GM23248 (cell line): Measurements from ENCODE around the gene TOR2A. TPM values are rescaled to one million over a fixed set of nuclear protein-coding genes. Genes with fewer than 3 reads are reported as not detected.

Experiments
- DNase-seq: peaks from one replicate; pipeline ENCODE4 v3.0.0-alpha.2; 2015
- H2AFZ ChIP-seq: fragments of 200-600 bp; sonication (generic); 2 replicates; pipeline ENCODE4 v1.6.1; 2016; ENCODE audit warnings: antibody characterized with exemption
- H3F3A ChIP-seq: fragments of 200-600 bp; sonication (generic); 2 replicates; pipeline ENCODE4 v1.6.1; 2016; ENCODE audit warnings: mild to moderate bottlenecking, antibody characterized with exemption, mixed run types; ENCODE audit not compliant: insufficient read depth
- H3K27ac ChIP-seq: fragments of 200-600 bp; sonication (generic); 2 replicates; pipeline ENCODE4 v1.5.1; 2016; ENCODE audit warnings: mild to moderate bottlenecking
- H3K27me3 ChIP-seq: fragments of 200-600 bp; sonication (generic); replicated peaks from 2 replicates; pipeline ENCODE4 v1.6.1; 2016; ENCODE audit warnings: mild to moderate bottlenecking; ENCODE audit not compliant: insufficient read depth
- H3K36me3 ChIP-seq: fragments of 200-600 bp; sonication (generic); 2 replicates; pipeline ENCODE4 v1.6.1; 2016; ENCODE audit warnings: low read depth, mild to moderate bottlenecking
- H3K4me1 ChIP-seq: fragments of 200-600 bp; sonication (generic); 2 replicates; pipeline ENCODE4 v1.6.1; 2016; ENCODE audit warnings: mild to moderate bottlenecking; ENCODE audit not compliant: insufficient read depth
- H3K4me2 ChIP-seq: fragments of 200-600 bp; sonication (generic); one replicate; pipeline ENCODE4 v1.6.1; 2016; ENCODE audit warnings: mild to moderate bottlenecking; ENCODE audit not compliant: unreplicated experiment
- H3K4me3 ChIP-seq: fragments of 200-600 bp; sonication (generic); 2 replicates; pipeline ENCODE4 v1.5.1; 2016; ENCODE audit warnings: mild to moderate bottlenecking
- H3K79me2 ChIP-seq: fragments of 200-600 bp; sonication (generic); 2 replicates; pipeline ENCODE4 v1.6.1; 2016; ENCODE audit warnings: mild to moderate bottlenecking; ENCODE audit not compliant: insufficient read depth
- H3K9ac ChIP-seq: fragments of 200-600 bp; sonication (generic); 2 replicates; pipeline ENCODE4 v1.6.1; 2016; ENCODE audit warnings: mild to moderate bottlenecking
- H3K9me2 ChIP-seq: fragments of 200-600 bp; sonication (generic); 2 replicates; pipeline ENCODE4 v1.6.1; 2016; ENCODE audit warnings: mixed run types, mild to moderate bottlenecking, moderate library complexity; ENCODE audit not compliant: insufficient read depth
- H3K9me3 ChIP-seq: fragments of 200-600 bp; sonication (generic); one replicate; pipeline ENCODE4 v1.6.1; 2017; ENCODE audit warnings: low read depth
- H4K20me1 ChIP-seq: fragments of 200-600 bp; sonication (generic); 2 replicates; pipeline ENCODE4 v1.6.0; 2016; ENCODE audit not compliant: insufficient read depth
- EZH2 ChIP-seq: fragments of 200-600 bp; sonication (generic); IDR thresholded peaks from 2 replicates; pipeline ENCODE4 v1.6.1; 2018; ENCODE audit warnings: antibody characterized with exemption, mild to moderate bottlenecking; ENCODE audit not compliant: insufficient read depth, poor library complexity, severe bottlenecking
- EZH2phosphoT487 ChIP-seq: fragments of 200-600 bp; sonication (generic); IDR thresholded peaks from 2 replicates; pipeline ENCODE4 v1.6.1; 2018; ENCODE audit warnings: antibody characterized with exemption, moderate library complexity, mild to moderate bottlenecking, low read depth; ENCODE audit not compliant: insufficient read depth
- WGBS, 2 experiments: methylation state at CpG; one replicate each; pipeline ENCODE4 v1.1.6; 2015 to 2017; ENCODE audit warnings: low lambda C conversion rate in 2 of 2, low coverage in 1 of 2; ENCODE audit errors: missing lambda C conversion rate in 2 of 2; 5-methylcytosine and 5-hydroxymethylcytosine counted together
- in situ Hi-C: fragments of 300-500 bp; cut with MboI; formaldehyde crosslinking; loops from 2 replicates; pipeline ENCODE4 v1.15.0; 2020
- polyA plus RNA-seq: library from polyadenylated mRNA; unstranded; fragments of >200 nt; fragmentation: Nextera tagmentation; extraction: Ambion mirVana; gene quantifications from 2 replicates; pipeline ENCODE4 v1.2.1, GENCODE V29; 2016
- total RNA-seq: library from RNA; depleted of rRNA; stranded (reverse); fragments of >200 nt; shearing (Covaris generic); gene quantifications from 2 replicates; pipeline ENCODE4 v1.2.3, GENCODE V29; 2014

Gene TOR2A
- total and polyA plus RNA-seq, 2 experiments from 2014 or later = 9.0 to 9.2 TPM

- TF ChIP-seq EZH2 = no peak
- TF ChIP-seq EZH2phosphoT487 = no peak
- Histone ChIP-seq H3F3A (peaks cover 16% of the 10 kb centered on the region; the same call in 1 of the 2 replicates), H3K4me3 (no peak overlapping the region), H3K9ac (no peak overlapping the region), H4K20me1 (no peaks in the 10 kb centered on the region), H2AFZ (no peak overlapping the region), H3K4me2 (no peak overlapping the region), H3K27me3 (no peaks in the 10 kb centered on the region), H3K36me3 (0 out of 2 replicates have a peak, but pooled peaks cover 4% of the 10 kb centered on the region), H3K9me2 (no peaks in the 10 kb centered on the region), H3K27ac (no peak overlapping the region), H3K4me1 (peaks cover 14% of the 10 kb centered on the region), H3K9me3 (no peaks in the 10 kb centered on the region), H3K79me2 (no peaks in the 10 kb centered on the region)
- in situ Hi-C loops = no loop called here
- DNase-seq = no peak
- 86 to 89% methylated on average over 20 of the region's 20 CpGs for WGBS, 2 experiments
Measured at GRCh38 chr9:127692071-127692470, 43.0 kb downstream of the TOR2A start.

- Histone ChIP-seq H3K9ac (no peak overlapping the region), H3K4me1 (peaks cover 10% of the 10 kb centered on the region), H3K9me2 (no peaks in the 10 kb centered on the region), H3K27ac (no peak overlapping the region), H3K9me3 (no peaks in the 10 kb centered on the region), H3K79me2 (no peaks in the 10 kb centered on the region), H3K4me2 (no peak overlapping the region), H3K27me3 (no peaks in the 10 kb centered on the region), H2AFZ (no peak overlapping the region), H3F3A (peaks cover 8% of the 10 kb centered on the region; the same call in 1 of the 2 replicates), H3K4me3 (no peak overlapping the region), H4K20me1 (no peaks in the 10 kb centered on the region), H3K36me3 (0 out of 2 replicates have a peak, but pooled peaks cover 4% of the 10 kb centered on the region)
- in situ Hi-C loops = no loop called here
- 92 to 93% methylated on average over 10 of the region's 10 CpGs for WGBS, 2 experiments
- no peak for DNase-seq
- TF ChIP-seq EZH2 = no peak
- no peak for TF ChIP-seq EZH2phosphoT487
Measured at GRCh38 chr9:127690735-127691134, 44.4 kb downstream of the TOR2A start.

- H3K27me3 ChIP-seq = no peaks in the 10 kb centered on the region
- H3K79me2 ChIP-seq = no peaks in the 10 kb centered on the region
- H3K4me2 ChIP-seq = no peak overlapping the region
- H3K4me1 ChIP-seq = peaks cover 4% of the 10 kb centered on the region
- WGBS, 2 experiments = 87 to 91% methylated on average over 13 of the region's 13 CpGs
- no peak overlapping the region for H2AFZ ChIP-seq
- no peak for TF ChIP-seq EZH2phosphoT487
- no peak for TF ChIP-seq EZH2
- no peak overlapping the region for H3K4me3 ChIP-seq
- H3K27ac ChIP-seq = no peak overlapping the region
- in situ Hi-C loops = no loop called here
- no peaks in the 10 kb centered on the region for H3K9me3 ChIP-seq
- H4K20me1 ChIP-seq = no peaks in the 10 kb centered on the region
- 0 out of 2 replicates have a peak, but pooled peaks cover 4% of the 10 kb centered on the region for H3K36me3 ChIP-seq
- peaks cover 3% of the 10 kb centered on the region; the same call in 1 of the 2 replicates for H3F3A ChIP-seq
- no peaks in the 10 kb centered on the region for H3K9me2 ChIP-seq
- no peak for DNase-seq
- H3K9ac ChIP-seq = no peak overlapping the region
Measured at GRCh38 chr9:127689329-127690000, 45.6 kb downstream of the TOR2A start.

GRCh38 chr9:127686461-127687393, 48.4 kb downstream of the TOR2A start:
- no peaks in the 10 kb centered on the region for H3K9me2 ChIP-seq
- H4K20me1 ChIP-seq = no peaks in the 10 kb centered on the region
- no peak overlapping the region for H3K4me2 ChIP-seq
- no peak for DNase-seq
- H3K9me3 ChIP-seq = no peaks in the 10 kb centered on the region
- no peak overlapping the region for H3K9ac ChIP-seq
- H3K27ac ChIP-seq = no peak overlapping the region
- in situ Hi-C loops = no loop called here
- no peak overlapping the region for H2AFZ ChIP-seq
- no peak overlapping the region for H3K4me3 ChIP-seq
- no peaks in the 10 kb centered on the region for H3K79me2 ChIP-seq
- no peaks in the 10 kb centered on the region for H3K27me3 ChIP-seq
- H3K36me3 ChIP-seq = 0 out of 2 replicates have a peak, but pooled peaks cover 4% of the 10 kb centered on the region
- H3K4me1 ChIP-seq = peaks cover 11% of the 10 kb centered on the region
- WGBS, 2 experiments = 70 to 83% methylated on average over 6 of the region's 6 CpGs
- TF ChIP-seq EZH2phosphoT487 = no peak
- no peak for TF ChIP-seq EZH2
- peaks cover 15% of the 10 kb centered on the region; the same call in 1 of the 2 replicates for H3F3A ChIP-seq
